ENCODE data around the gene COCH.

Gene COCH

DNA sequence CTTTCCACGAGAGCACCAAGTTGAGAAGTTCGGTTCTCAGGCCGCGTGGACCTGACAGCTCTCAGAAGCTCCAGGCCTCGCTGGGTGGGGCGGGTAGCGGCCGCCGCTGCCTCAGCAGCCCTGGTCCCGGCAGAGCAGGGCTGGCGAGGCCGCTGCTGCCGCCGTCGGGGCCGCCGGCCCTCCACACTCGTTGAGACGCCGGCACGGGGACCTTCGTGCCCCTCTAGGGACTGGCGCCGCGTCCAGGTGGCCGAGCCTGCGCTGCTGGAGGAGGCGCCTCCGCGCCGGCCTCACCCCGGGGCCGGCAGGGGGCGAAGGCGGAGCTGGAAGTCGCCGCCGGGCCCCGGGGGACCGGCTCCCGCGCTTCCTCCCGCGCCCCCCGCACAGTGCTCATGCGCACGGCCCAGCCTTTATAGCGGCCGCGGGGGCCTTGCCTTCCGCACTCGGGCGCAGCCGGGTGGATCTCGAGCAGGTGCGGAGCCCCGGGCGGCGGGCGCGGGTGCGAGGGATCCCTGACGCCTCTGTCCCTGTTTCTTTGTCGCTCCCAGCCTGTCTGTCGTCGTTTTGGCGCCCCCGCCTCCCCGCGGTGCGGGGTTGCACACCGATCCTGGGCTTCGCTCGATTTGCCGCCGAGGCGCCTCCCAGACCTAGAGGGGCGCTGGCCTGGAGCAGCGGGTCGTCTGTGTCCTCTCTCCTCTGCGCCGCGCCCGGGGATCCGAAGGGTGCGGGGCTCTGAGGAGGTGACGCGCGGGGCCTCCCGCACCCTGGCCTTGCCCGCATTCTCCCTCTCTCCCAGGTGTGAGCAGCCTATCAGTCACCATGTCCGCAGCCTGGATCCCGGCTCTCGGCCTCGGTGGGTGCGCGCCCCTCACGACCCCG is at the start of gene COCH:
TSS of gene COCH (plus strand) at position 440 of the 879 bp plus-strand sequence. CDS start at position 820, 380 bp downstream.
- DNase-seq (ENCODE audit: low spot score), result peak; percentile 48

DNA sequence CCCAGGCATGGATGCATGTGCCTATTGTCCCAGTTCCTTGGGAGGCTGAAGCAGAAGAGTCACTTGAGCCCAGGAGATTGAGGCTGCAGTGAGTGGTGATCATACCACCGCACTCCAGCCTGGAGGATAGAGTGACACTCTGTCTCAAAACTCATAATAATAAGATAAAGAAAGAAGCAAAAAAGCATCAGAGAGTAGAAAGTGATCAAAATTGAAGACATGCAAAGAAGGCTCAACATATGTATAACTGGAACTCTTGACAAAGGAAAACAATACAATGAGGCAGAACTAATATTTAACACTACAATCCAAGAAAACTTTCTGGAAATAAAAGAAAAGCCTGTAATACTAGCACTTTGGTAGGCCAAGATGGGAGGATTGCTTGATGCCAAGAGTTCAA is 48.3 kb upstream of the COCH start:
- DNase-seq (ENCODE audit: low spot score), result no peak

- DNase-seq (ENCODE audit: low spot score), result no peak
These were observed 44.5 kb upstream of the COCH start for GRCh38 chr14:30829853-30830252.

DNA sequence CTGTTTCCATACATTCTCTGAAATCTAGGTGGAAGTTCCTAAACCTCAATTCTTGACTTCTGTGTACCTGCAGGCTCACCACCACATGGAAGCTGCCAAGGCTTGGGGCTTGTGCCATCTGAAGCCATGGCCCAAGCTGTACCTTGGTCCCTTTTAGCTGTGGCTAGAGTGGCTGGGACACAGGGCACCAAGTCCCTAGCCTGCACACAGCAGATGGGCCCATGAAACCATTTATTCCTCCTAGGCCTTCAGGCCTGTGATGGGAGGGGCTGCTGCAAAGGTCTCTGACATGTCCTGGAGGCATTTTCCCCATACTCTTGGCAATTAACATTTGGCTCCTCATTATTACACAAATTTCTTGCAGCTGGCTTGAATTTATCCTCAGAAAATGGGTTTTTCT is 40.0 kb upstream of the COCH start:
- no peak for DNase-seq (ENCODE audit: low spot score)

DNA sequence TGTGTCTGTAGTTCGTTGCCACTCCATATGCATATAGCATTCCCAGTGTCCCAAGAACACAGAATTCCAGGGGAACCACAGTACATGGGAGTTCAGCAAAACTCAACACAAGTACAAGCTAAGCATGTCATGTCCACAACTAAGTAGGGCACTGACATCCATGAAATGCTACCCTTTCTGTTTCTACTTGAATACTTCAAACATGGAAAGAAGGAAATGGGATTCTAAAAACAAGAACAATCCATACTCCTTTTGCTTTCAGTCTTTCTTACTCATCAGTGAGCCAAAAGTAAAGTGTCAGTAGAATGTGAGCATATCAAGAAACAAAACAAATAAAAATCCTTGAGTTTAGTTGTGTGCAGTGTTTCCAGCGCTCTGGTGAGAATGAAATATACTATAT is 36.0 kb upstream of the COCH start:
- DNase-seq (ENCODE audit: low spot score), result no peak

- DNase-seq (ENCODE audit: low spot score), result no peak
These were observed 34.1 kb upstream of the COCH start for GRCh38 chr14:30840086-30840779.

GRCh38 chr14:30842431-30842830 is 31.9 kb upstream of the COCH start:
- no peak for DNase-seq (ENCODE audit: low spot score)

DNA sequence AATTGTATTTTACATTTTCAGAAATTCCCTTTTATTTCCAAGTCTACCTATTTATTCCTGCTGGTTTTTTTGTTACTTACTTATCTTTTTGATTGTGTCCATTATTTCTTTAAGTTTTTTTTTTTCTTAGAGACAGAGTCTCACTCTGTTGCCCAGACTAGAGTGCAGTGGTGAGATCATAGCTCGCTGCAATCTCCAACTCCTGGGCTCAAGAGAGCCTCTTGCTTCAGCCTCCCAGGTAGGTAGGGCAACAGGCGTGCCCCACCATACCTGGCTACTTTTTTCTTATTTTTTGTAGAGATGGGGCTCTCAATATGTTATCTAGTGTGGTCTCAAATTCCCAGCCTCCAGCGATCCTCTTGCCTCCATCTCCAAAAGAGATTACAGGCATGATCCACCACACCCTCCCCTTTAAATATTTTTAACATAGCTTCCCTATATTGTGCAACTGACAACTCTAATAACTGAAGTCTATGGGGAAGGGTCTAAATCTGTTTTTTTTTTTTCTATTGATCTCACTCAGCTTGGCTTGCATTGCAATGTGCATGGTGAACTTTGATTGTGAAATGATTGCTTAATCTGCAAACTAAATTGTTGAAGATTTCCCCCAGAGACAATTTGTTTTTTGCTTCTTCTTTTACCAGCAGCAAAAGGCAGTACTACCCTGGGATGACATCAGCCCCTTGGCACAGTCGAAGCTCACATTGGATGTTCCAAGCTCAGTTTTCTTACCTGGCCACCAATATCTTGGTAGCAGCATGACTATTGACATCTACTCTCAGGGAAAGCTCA is 25.7 kb upstream of the COCH start:
- DNase-seq (ENCODE audit: low spot score), result no peak

GRCh38 chr14:30849354-30849753 is 25.0 kb upstream of the COCH start:
- no peak for DNase-seq (ENCODE audit: low spot score)

GRCh38 chr14:30849983-30850382 is 24.4 kb upstream of the COCH start:
- DNase-seq (ENCODE audit: low spot score), result no peak

- DNase-seq (ENCODE audit: low spot score), result no peak
These were observed 20.4 kb upstream of the COCH start for GRCh38 chr14:30853946-30854345.

DNA sequence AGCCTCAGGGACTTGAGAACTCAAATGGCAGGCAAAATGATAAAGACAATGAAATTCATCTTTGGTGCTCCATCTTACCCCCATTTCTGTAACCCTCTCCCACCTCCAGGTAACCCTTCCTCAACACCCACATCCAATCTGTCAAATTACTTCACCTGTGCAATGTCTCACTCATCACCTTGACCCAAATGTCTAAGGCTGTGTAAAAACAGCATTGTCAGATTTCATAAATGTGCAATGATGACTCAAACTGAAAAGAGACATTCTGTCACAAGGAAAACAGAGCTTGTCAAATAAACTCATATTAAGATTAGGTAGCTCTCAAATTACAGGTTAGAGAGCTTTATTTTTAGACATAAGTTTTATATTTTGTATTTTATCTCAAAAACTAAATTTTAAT is 19.9 kb upstream of the COCH start:
- no peak for DNase-seq (ENCODE audit: low spot score)

GRCh38 chr14:30855345-30856037 is 18.9 kb upstream of the COCH start:
- no peak for DNase-seq (ENCODE audit: low spot score)

DNA sequence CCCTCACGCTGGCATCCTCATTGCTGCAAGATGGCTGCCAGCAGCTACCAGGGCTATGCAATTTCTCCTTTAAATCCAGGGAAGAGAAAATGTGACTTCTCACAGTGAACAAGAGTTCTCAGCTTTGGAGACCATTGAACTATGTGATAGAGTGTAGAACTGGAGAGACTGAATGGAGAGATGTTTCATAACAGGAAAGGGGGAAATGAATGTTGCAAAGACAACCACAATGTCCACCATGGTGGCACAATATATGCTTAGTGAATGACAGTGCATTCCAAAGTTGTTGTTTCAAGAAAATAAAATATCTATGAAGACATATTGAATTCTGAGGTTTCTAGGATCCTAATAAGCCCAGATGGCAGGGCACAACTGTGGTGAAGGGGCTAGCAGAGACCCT is 13.2 kb upstream of the COCH start:
- DNase-seq (ENCODE audit: low spot score), result no peak

- DNase-seq (ENCODE audit: low spot score), result no peak
These were observed 9.4 kb upstream of the COCH start for GRCh38 chr14:30864934-30865333.

DNA sequence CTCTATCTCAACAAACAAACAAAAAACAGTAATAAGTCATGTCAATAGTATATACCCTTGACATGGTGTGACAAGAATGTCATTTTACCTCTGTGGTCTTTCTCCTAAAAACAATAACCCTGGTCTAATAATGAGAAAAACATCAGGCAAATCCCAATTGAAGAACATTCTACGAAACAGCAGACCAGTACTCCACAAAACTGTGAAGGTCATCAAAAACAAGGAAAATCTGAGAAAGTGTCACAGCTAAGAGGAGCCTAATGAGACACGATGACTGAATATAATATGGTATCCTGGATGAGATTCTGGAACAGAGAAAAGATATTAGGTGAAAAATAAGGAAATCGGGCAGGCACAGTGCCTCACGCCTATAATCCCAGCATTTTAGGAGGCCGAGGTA is 5.6 kb upstream of the COCH start:
- no peak for DNase-seq (ENCODE audit: low spot score)

- no peak for DNase-seq (ENCODE audit: low spot score)
These were observed 4.7 kb upstream of the COCH start for GRCh38 chr14:30869551-30870155.

GRCh38 chr14:30872602-30873001 is 1.8 kb upstream of the COCH start:
- no peak for DNase-seq (ENCODE audit: low spot score)

DNA sequence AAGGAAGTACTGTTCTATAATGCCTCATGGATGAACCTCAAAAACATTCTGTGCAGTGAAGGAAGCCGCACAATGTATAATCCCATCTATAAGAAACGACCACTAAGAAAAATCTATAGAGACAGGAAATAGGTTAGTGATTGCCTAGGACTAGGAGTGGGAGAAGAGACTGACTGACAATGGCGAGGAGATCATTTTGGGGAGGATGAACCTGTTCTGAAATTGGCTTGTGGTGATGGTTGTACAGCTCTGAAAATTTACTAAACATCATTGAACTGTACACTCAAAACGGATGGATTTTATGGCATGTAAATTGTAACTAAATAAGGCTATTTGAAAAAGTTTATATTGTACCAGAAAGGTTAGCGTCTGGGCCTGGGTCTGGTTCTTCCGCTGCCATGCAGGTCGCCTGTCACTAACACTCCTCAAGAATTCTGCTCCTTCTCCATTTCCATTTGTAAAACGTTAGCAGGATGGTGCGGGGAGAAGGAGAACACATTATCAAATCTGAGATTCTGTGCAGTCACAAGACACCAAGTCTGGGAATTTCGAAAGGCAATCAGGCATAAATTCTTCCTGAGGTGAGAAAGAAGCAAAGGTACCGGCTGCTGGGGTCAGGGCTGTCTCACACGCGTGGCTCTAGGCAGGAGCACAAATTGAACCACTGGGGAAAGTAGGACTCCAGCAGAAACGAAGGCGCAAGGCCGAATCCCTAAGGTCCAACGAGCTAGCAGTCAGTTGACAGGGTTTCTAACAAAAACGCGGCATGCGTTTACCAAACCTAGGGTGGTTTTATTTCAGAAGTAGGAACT is 845 bp upstream of the COCH start:
- DNase-seq (ENCODE audit: low spot score), result no peak

DNA sequence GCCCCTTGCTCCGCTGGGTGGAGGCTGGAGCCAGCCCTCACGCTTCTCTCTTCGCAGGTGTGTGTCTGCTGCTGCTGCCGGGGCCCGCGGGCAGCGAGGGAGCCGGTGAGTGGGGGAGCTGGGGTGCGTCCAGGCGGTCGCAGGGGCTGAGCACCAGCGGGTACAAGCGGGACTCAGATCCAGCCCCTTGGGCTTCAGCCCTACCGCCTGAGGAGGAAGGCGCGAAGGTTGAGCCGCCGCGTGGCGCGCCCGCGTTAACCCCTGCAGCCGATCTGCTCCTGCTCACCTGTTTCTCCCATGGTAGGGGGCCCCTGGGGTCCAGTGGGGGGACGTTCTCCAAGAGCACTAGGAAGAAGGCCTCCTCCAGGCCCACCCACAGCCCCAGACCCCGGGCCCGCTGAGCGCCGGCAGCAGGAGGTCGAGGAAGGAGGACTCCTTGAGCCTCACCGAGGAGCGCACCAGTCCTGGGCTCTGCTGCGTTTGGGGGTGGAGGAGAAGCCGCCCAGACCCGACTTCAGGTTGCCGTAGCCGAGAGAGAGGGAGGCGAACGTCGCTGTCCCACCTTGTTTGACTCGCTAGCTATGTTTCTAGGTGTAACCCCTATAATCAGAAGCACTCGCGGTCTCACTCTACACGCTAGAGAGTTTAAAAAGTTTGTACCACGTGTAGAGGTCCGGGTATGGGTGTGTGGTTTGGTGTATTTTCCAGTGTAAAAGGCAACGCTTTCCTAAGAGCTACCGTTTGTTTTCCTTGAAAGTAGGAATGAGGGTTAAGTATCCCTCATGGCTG is 834 bp downstream of the COCH start:
- DNase-seq (ENCODE audit: low spot score), result peak; percentile 8
